Endothelial cell of umbilical vein (primary cell): ENCODE data around the gene TYSND1. TPM values are rescaled to one million over a fixed set of nuclear protein-coding genes. Genes with fewer than 3 reads are reported as not detected.

ENCODE experiments used
- BruUV-seq: library from RNA; stranded (reverse); fragments of 400-500 nt; replicated peaks from 2 replicates; lab custom pipeline; 2021; lab: Mats Ljungman, UMichigan
- CTCF ChIA-PET: fragments of 300-600, 350-600 bp; sonication (Branson Sonifier 250); formaldehyde crosslinking; loops from one replicate; lab custom pipeline; 2021; ENCODE audit warnings: antibody characterized with exemption, inconsistent platforms; lab: Charles Lee
- POLR2A ChIA-PET: fragments of 300-600, 350-600 bp; sonication (Branson Sonifier 250); formaldehyde crosslinking; loops from one replicate; lab custom pipeline; 2021; ENCODE audit warnings: antibody characterized with exemption, inconsistent platforms; lab: Charles Lee
- DNase-seq: peaks from one replicate; pipeline ENCODE4 v3.0.0-alpha.2; 2011; ENCODE audit warnings: low read depth, low spot score
- FAIRE-seq: peaks from 2 replicates; lab custom pipeline; 2011; peaks lifted over from hg19 to GRCh38; lab: Jason Lieb, UNC
- H2AFZ ChIP-seq: 2 replicates; pipeline ENCODE4 v1.6.0; 2012; ENCODE audit warnings: low read depth, low read length, control low read depth, inconsistent platforms
- H3K27ac ChIP-seq: 2 replicates; pipeline ENCODE4 v1.5.1; 2011; ENCODE audit warnings: low read depth, mild to moderate bottlenecking, control low read depth, low read length, moderate library complexity; ENCODE audit not compliant: insufficient read depth
- H3K27me3 ChIP-seq, 2 experiments: 2 replicates each; pipeline versions ENCODE4 v1.6.0 to v1.6.1; 2011; ENCODE audit warnings: low read length in 2 of 2, mixed read lengths in 1 of 2; ENCODE audit not compliant: control insufficient read depth in 2 of 2, insufficient read depth in 2 of 2
- H3K36me3 ChIP-seq, 2 experiments: 2 replicates in 1 of 2; 3 replicates in 1 of 2; pipeline ENCODE4 v1.5.1; 2011; ENCODE audit warnings: low read length in 2 of 2, mild to moderate bottlenecking in 1 of 2, moderate library complexity in 1 of 2; ENCODE audit not compliant: control insufficient read depth in 2 of 2, insufficient read depth in 2 of 2; ENCODE audit errors: extremely low read depth in 1 of 2
- H3K4me1 ChIP-seq: 3 replicates; pipeline ENCODE4 v1.5.1; 2011; ENCODE audit warnings: mild to moderate bottlenecking, low read length; ENCODE audit not compliant: control insufficient read depth, insufficient read depth; ENCODE audit errors: extremely low read depth
- H3K4me2 ChIP-seq: 2 replicates; pipeline ENCODE4 v1.6.1; 2011; ENCODE audit warnings: low read length, control low read depth, mixed read lengths; ENCODE audit not compliant: insufficient read depth
- H3K4me3 ChIP-seq, 3 experiments: fragments of 200-600 bp in 1 of 3; sonication (generic), shearing (Covaris generic) in 1 of 3; replicated peaks in 1 of 3; 2 replicates each; pipeline ENCODE4 v1.5.1; 2011 to 2016; ENCODE audit warnings: control low read depth in 3 of 3, low read length in 3 of 3, mild to moderate bottlenecking in 2 of 3, inconsistent platforms in 1 of 3, low read depth in 1 of 3, moderate library complexity in 1 of 3; ENCODE audit not compliant: insufficient read depth in 1 of 3
- H3K79me2 ChIP-seq: 2 replicates; pipeline ENCODE4 v1.6.0; 2012; ENCODE audit warnings: low read length, inconsistent platforms; ENCODE audit not compliant: control insufficient read depth, insufficient read depth
- H3K9ac ChIP-seq: replicated peaks from 2 replicates; pipeline ENCODE3; 2011; ENCODE audit warnings: low read length, control low read depth; ENCODE audit not compliant: insufficient read depth; ENCODE audit errors: extremely low read depth
- H3K9me1 ChIP-seq: replicated peaks from 3 replicates; pipeline ENCODE4 v1.6.0; 2011; ENCODE audit warnings: mild to moderate bottlenecking, low read length; ENCODE audit not compliant: control insufficient read depth, insufficient read depth; ENCODE audit errors: extremely low read depth
- H3K9me3 ChIP-seq: replicated peaks from 2 replicates; pipeline ENCODE4 v1.5.1; 2012; ENCODE audit warnings: low read length, inconsistent platforms; ENCODE audit not compliant: control insufficient read depth, insufficient read depth
- H4K20me1 ChIP-seq: replicated peaks from 2 replicates; pipeline ENCODE3; 2011; ENCODE audit warnings: mild to moderate bottlenecking, low read length; ENCODE audit not compliant: control insufficient read depth, insufficient read depth; ENCODE audit errors: extremely low read depth
- CTCF ChIP-seq, 2 donors: IDR thresholded peaks; 1 replicate in 1 of 2; 2 replicates in 1 of 2; pipeline ENCODE4 v1.5.1; 2011; ENCODE audit warnings: low read length in 2 of 2, mild to moderate bottlenecking in 2 of 2, moderate library complexity in 2 of 2, control low read depth in 1 of 2, inconsistent platforms in 1 of 2, low read depth in 1 of 2; ENCODE audit not compliant: insufficient read depth in 1 of 2; ENCODE audit errors: extremely low read depth in 1 of 2
- EZH2 ChIP-seq: IDR thresholded peaks from 2 replicates; pipeline ENCODE4 v1.6.1; 2012; ENCODE audit warnings: borderline replicate concordance, low read depth, mild to moderate bottlenecking, moderate library complexity, low read length, inconsistent platforms; ENCODE audit not compliant: severe bottlenecking
- FOS ChIP-seq: IDR thresholded peaks from 2 replicates; pipeline ENCODE4 v1.6.1; 2011; ENCODE audit warnings: mild to moderate bottlenecking, low read length, moderate library complexity, borderline replicate concordance; ENCODE audit not compliant: insufficient read depth
- GATA2 ChIP-seq: IDR thresholded peaks from 2 replicates; pipeline ENCODE4 v1.7.0; 2011; ENCODE audit warnings: low read depth, mild to moderate bottlenecking, moderate library complexity, mixed read lengths, low read length; ENCODE audit not compliant: insufficient read length, insufficient read depth
- JUN ChIP-seq: IDR thresholded peaks from 2 replicates; pipeline ENCODE4 v1.6.1; 2011; ENCODE audit warnings: borderline replicate concordance, low read depth; ENCODE audit not compliant: insufficient read length, insufficient read depth
- MYC ChIP-seq: IDR thresholded peaks from one replicate; pipeline ENCODE4 v1.6.1; 2011; ENCODE audit warnings: mild to moderate bottlenecking, low read depth, low read length
- POLR2A ChIP-seq: IDR thresholded peaks from 2 replicates; pipeline ENCODE4 v1.6.1; 2012; ENCODE audit warnings: low read depth, mild to moderate bottlenecking, control low read depth, low read length
- POLR2AphosphoS5 ChIP-seq: IDR thresholded peaks from 2 replicates; pipeline ENCODE4 v1.6.1; 2012; ENCODE audit warnings: low read depth, mild to moderate bottlenecking, control low read depth, low read length, moderate library complexity; ENCODE audit not compliant: insufficient read depth
- dilution Hi-C: fragments of 300-500 bp; cut with MboI; formaldehyde crosslinking; loops from one replicate; pipeline ENCODE4 v1.15.0; 2019; ENCODE audit warnings: low sequenced_read_pairs; ENCODE audit not compliant: extremely low pct_ligation_motif_present
- intact Hi-C: fragments of 100-400 bp; cut with micrococcal nuclease; formaldehyde crosslinking; loops from one replicate; pipeline ENCODE4 v1.10.0; 2022
- polyA plus RNA-seq, 4 experiments: library from polyadenylated mRNA; depleted of rRNA in 3 of 4; stranded (reverse) in 3 of 4; unstranded in 1 of 4; fragments of >200 nt; gene quantifications; 2 replicates each; pipeline versions ENCODE4 v1.2.1 to v1.2.3, GENCODE V29; 2011 to 2012; ENCODE audit warnings: missing spikeins in 1 of 4
- total RNA-seq: library from RNA; stranded (reverse); gene quantifications from 2 replicates; pipeline ENCODE4 v1.2.3, GENCODE V29; 2021
- TF ChIP-seq, protein P1 (sequence below): IDR thresholded peaks from 2 replicates; pipeline ENCODE4 v1.6.1; 2011; ENCODE audit not compliant: insufficient read depth, insufficient read length

Gene TYSND1
- total and polyA plus RNA-seq, 2 donors (not counting 3 experiments of a cell fraction or from before 2014, with no cell fraction given), result 5.1 to 7.8 TPM

- ChIA-PET CTCF (interaction anchor here (1.4 to 2.5 kb wide), 2 partner anchors 9 to 21 kb away, joined by 9 to 20 read pairs; partner anchors contain the start of gene TYSND1), POLR2A (interaction anchor here (1.1 kb wide), 1 partner anchor 9 kb away, joined by 6 read pairs; the partner anchor contains the start of gene TYSND1)
- no TSS peak for BruUV-seq
- no peaks in the 10 kb centered on the region for H3K9me1 ChIP-seq
- peaks cover 7% of the 10 kb centered on the region for H3K4me1 ChIP-seq
- H2AFZ ChIP-seq, result no peak overlapping the region
- no peak overlapping the region for H3K4me3 ChIP-seq
- H3K9me3 ChIP-seq, result no peaks in the 10 kb centered on the region
- no peak overlapping the region for H3K4me2 ChIP-seq
- H3K36me3 ChIP-seq, result no peaks in the 10 kb centered on the region
- intact Hi-C loops (no loop called here), dilution Hi-C loops (no loop called here)
- FAIRE-seq (no peak), DNase-seq (no peak)
- H3K27ac ChIP-seq, result no peak overlapping the region
- TF ChIP-seq MYC (no peak), JUN (no peak), EZH2 (no peak), POLR2A (no peak), GATA2 (no peak), CTCF (IDR thresholded peaks at IDR 0.05; ENCODE audit: extremely low read depth in 1 of 2, insufficient read depth in 1 of 2, low read depth in 1 of 2, low read length in 2 of 2) (no peak), POLR2AphosphoS5 (no peak), FOS (no peak)
- TF ChIP-seq, protein P1, sequence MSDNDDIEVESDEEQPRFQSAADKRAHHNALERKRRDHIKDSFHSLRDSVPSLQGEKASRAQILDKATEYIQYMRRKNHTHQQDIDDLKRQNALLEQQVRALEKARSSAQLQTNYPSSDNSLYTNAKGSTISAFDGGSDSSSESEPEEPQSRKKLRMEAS, result no peak
- peaks cover 2% of the 10 kb centered on the region for H3K79me2 ChIP-seq
- no peaks in the 10 kb centered on the region for H3K27me3 ChIP-seq
- H3K9ac ChIP-seq, result no peak overlapping the region
- no peaks in the 10 kb centered on the region for H4K20me1 ChIP-seq
Observed at GRCh38 chr10:70137135-70137534, 9.4 kb downstream of the TYSND1 start.
